ENCODE data around the gene BPIFA2.

Gene BPIFA2

DNA sequence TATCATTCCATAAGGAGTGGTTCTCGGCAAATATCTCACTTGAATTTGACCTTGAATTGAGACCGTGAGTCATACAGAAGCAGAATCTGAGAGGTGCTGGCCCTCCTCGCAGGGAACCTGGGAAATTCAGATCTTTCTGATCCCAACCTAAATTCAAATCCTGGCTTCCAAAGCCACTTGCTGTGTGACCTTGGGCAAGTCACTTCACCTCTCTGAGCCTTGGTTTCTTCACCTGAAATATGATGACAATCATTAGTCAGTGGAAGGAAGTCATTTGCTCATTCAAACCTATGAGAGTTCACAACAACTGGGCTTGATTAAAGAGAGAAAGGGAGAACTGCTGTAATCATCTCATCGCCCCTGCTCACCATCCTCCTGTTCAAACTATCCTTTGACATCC lies 56.4 kb downstream of the BPIFA2 start:
- Histone ChIP-seq H4K20me1 (ENCODE audit: insufficient read depth, low read length) (no peaks in the 10 kb centered on the region), H3K27me3 (ENCODE audit: low read depth, low read length) (peaks cover 54% of the 10 kb centered on the region), H3K4me2 (ENCODE audit: low read length) (no peak overlapping the region), H3K4me1 (ENCODE audit: low read length) (no peaks in the 10 kb centered on the region), H3K27ac (ENCODE audit: low read length) (no peak overlapping the region), H3K9ac (ENCODE audit: low read length) (no peak overlapping the region), H3K4me3 (ENCODE audit: low read length) (no peak overlapping the region), H3K9me3 (ENCODE audit: insufficient read depth, low read length) (no peaks in the 10 kb centered on the region), H2AFZ (ENCODE audit: low read depth, low read length) (no peak overlapping the region), H3K36me3 (replicated peaks; ENCODE audit: low read depth, low read length) (no peaks in the 10 kb centered on the region), H3K79me2 (ENCODE audit: low read length) (no peaks in the 10 kb centered on the region)
- TF ChIP-seq, protein P1, sequence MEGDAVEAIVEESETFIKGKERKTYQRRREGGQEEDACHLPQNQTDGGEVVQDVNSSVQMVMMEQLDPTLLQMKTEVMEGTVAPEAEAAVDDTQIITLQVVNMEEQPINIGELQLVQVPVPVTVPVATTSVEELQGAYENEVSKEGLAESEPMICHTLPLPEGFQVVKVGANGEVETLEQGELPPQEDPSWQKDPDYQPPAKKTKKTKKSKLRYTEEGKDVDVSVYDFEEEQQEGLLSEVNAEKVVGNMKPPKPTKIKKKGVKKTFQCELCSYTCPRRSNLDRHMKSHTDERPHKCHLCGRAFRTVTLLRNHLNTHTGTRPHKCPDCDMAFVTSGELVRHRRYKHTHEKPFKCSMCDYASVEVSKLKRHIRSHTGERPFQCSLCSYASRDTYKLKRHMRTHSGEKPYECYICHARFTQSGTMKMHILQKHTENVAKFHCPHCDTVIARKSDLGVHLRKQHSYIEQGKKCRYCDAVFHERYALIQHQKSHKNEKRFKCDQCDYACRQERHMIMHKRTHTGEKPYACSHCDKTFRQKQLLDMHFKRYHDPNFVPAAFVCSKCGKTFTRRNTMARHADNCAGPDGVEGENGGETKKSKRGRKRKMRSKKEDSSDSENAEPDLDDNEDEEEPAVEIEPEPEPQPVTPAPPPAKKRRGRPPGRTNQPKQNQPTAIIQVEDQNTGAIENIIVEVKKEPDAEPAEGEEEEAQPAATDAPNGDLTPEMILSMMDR (IDR thresholded peaks at IDR 0.05; ENCODE audit: low read depth, low read length), result no peak
- no peak for TF ChIP-seq EZH2phosphoT487 (IDR thresholded peaks at IDR 0.05; ENCODE audit: low read depth)

DNA sequence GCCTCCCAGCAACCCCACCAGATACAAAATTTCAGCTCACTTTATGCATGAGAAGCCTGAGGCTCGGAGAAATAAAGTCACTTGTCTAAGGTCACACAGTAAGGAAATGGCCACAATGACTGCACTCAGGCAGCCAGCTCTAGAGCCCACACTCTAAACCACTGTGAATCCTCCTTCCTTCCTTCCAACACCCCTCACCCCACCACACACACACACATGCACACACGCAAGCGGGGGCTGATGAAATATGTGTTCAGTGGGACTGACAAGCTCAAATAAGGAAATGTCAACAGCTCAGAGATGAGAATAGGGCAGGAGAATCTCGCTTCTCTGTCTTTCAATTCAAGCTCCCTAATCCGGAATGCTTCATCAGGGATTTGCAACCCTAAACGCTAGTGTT lies 61.9 kb downstream of the BPIFA2 start:
- Histone ChIP-seq H3K27ac (ENCODE audit: low read length) (no peak overlapping the region), H3K9ac (ENCODE audit: low read length) (no peak overlapping the region), H3K4me2 (ENCODE audit: low read length) (no peak overlapping the region), H3K9me3 (ENCODE audit: insufficient read depth, low read length) (no peaks in the 10 kb centered on the region), H2AFZ (ENCODE audit: low read depth, low read length) (no peak overlapping the region), H3K36me3 (replicated peaks; ENCODE audit: low read depth, low read length) (no peaks in the 10 kb centered on the region), H3K4me1 (ENCODE audit: low read length) (no peaks in the 10 kb centered on the region), H4K20me1 (ENCODE audit: insufficient read depth, low read length) (no peaks in the 10 kb centered on the region), H3K79me2 (ENCODE audit: low read length) (no peaks in the 10 kb centered on the region), H3K4me3 (ENCODE audit: low read length) (no peak overlapping the region), H3K27me3 (ENCODE audit: low read depth, low read length) (peaks cover 60% of the 10 kb centered on the region)
- no peak for TF ChIP-seq EZH2phosphoT487 (IDR thresholded peaks at IDR 0.05; ENCODE audit: low read depth)
- TF ChIP-seq, protein P1 (IDR thresholded peaks at IDR 0.05; ENCODE audit: low read depth, low read length), result no peak

All from OCI-LY3 (cell line).